K562 (cell line): ENCODE measurements around the gene TPD52L2.

ENCODE experiments used
- CBX8 ChIP-seq: fragments of 200-600 bp; sonication (generic); IDR thresholded peaks from 2 replicates; pipeline ENCODE4 v1.6.1; 2012; ENCODE audit warnings: borderline replicate concordance, mixed run types, low read depth, mild to moderate bottlenecking, moderate library complexity, mixed read lengths, low read length, control low read depth, inconsistent platforms; ENCODE audit not compliant: poor library complexity, severe bottlenecking; ENCODE audit errors: extremely low read depth
- CEBPB ChIP-seq: fragments of 450-650 bp; IDR thresholded peaks from 2 replicates; pipeline ENCODE4 v1.6.1; 2016; ENCODE audit warnings: missing genetic modification characterization, missing compliant biosample characterization
- CHD2 ChIP-seq: IDR thresholded peaks from 2 replicates; pipeline ENCODE4 v1.6.1; 2011; ENCODE audit warnings: low read depth, low read length
- CTCF ChIP-seq, 3 experiments: IDR thresholded peaks in 2 of 3; conservative IDR thresholded peaks in 1 of 3; 2 replicates each; pipeline ENCODE4 v1.5.1; 2011 to 2012; ENCODE audit warnings: low read length in 3 of 3, mild to moderate bottlenecking in 3 of 3, control low read depth in 2 of 3, improper control_type of control experiment in 1 of 3, inconsistent platforms in 1 of 3, low read depth in 1 of 3, mixed read lengths in 1 of 3, moderate library complexity in 1 of 3; ENCODE audit not compliant: insufficient read depth in 2 of 3
- FOXK2 ChIP-seq, 2 experiments: fragments of 450-650 bp; IDR thresholded peaks in 1 of 2; conservative IDR thresholded peaks in 1 of 2; 2 replicates each; pipeline ENCODE4 v1.6.1; 2016; ENCODE audit warnings: low read depth in 2 of 2, mild to moderate bottlenecking in 1 of 2
- TAF7 ChIP-seq: fragments of 450-650 bp; IDR thresholded peaks from 2 replicates; pipeline ENCODE4 v1.6.1; 2016; ENCODE audit warnings: missing genetic modification characterization, missing compliant biosample characterization

GRCh38 chr20:63863798-63864544 lies 1.1 kb upstream of the TPD52L2 start:
- TF ChIP-seq CEBPB (tag) (no peak), TAF7 (tag) (no peak), CBX8 (no peak), CTCF (IDR thresholded peaks at IDR 0.05 in 2 of 3, conservative IDR thresholded peaks at IDR 0.05 in 1 of 3; ENCODE audit: insufficient read depth in 2 of 3, low read depth in 1 of 3, low read length in 3 of 3) (peak; percentile 88 to 96 (median 92)), CHD2 (no peak), FOXK2 (conservative IDR thresholded peaks at IDR 0.05 in 1 of 2, IDR thresholded peaks at IDR 0.05 in 1 of 2; ENCODE audit: low read depth in 2 of 2) (no peak)
